Gastroesophageal sphincter (tissue), 4 donors: ENCODE measurements around the gene MTA1. TPM values are rescaled to one million over a fixed set of nuclear protein-coding genes. Genes with fewer than 3 reads are reported as not detected.

ENCODE experiments used
- ATAC-seq: fragments of 150-250 bp; one replicate; pipeline ENCODE4 v1.9.1; 2016; ENCODE audit warnings: mild to moderate bottlenecking, moderate library complexity
- H3K27ac ChIP-seq, 4 donors: fragments of 200-600 bp; sonication (generic) in 3 of 4; 1 replicate in 3 of 4; 2 replicates in 1 of 4; pipeline ENCODE4 v1.5.1; 2016 to 2019
- H3K27me3 ChIP-seq: fragments of 200-600 bp; sonication (generic); one replicate; pipeline ENCODE4 v1.5.1; 2019
- H3K36me3 ChIP-seq, 2 donors: fragments of 200-600 bp; sonication (generic); one replicate each; pipeline ENCODE4 v1.5.1; 2019; ENCODE audit warnings: control low read depth in 1 of 2
- H3K4me1 ChIP-seq, 3 donors: fragments of 200-600 bp; sonication (generic); 1 replicate in 2 of 3; 2 replicates in 1 of 3; pipeline ENCODE4 v1.5.1; 2016 to 2019; ENCODE audit warnings: control low read depth in 2 of 3
- H3K4me3 ChIP-seq, 2 donors: fragments of 200-600 bp; sonication (generic); one replicate each; pipeline ENCODE4 v1.5.1; 2019; ENCODE audit warnings: mild to moderate bottlenecking in 1 of 2, moderate library complexity in 1 of 2
- H3K9me3 ChIP-seq, 3 donors: fragments of 200-600 bp; sonication (generic); one replicate each; pipeline ENCODE4 v1.5.1; 2017 to 2019; ENCODE audit warnings: control low read depth in 2 of 3
- CTCF ChIP-seq, 4 experiments: fragments of 200-600 bp in 2 of 4; fragments of 450-650 bp in 2 of 4; sonication (generic) in 1 of 4; IDR thresholded peaks; one replicate each; pipeline ENCODE4 v1.5.1; 2017 to 2019; ENCODE audit warnings: antibody characterized with exemption in 4 of 4, mild to moderate bottlenecking in 2 of 4, moderate library complexity in 2 of 4
- EP300 ChIP-seq: sonication (generic); formaldehyde crosslinking; IDR thresholded peaks from one replicate; pipeline ENCODE4 v1.6.1; 2017; ENCODE audit warnings: antibody characterized with exemption, mild to moderate bottlenecking
- POLR2A ChIP-seq, 2 donors: fragments of 450-650 bp; IDR thresholded peaks; one replicate each; pipeline ENCODE4 v1.6.1; 2017; ENCODE audit warnings: antibody characterized with exemption in 2 of 2, mild to moderate bottlenecking in 2 of 2, moderate library complexity in 1 of 2
- POLR2AphosphoS5 ChIP-seq: sonication (generic); formaldehyde crosslinking; IDR thresholded peaks from one replicate; pipeline ENCODE4 v1.6.1; 2017; ENCODE audit warnings: antibody characterized with exemption
- WGBS, 2 donors: methylation state at CpG; one replicate each; pipeline ENCODE4 v1.1.5; 2018; ENCODE audit warnings: low coverage in 1 of 2; 5-methylcytosine and 5-hydroxymethylcytosine counted together
- total RNA-seq, 4 donors: library from RNA; depleted of rRNA; stranded (reverse); fragments of >200 nt; gene quantifications; one replicate each; pipeline ENCODE4 v1.1.0, GENCODE V29; 2016

MTA1 gene
- total RNA-seq, 4 donors from 2014 or later = 48.0 to 83.5 (median 58.7) TPM

- H3K27ac ChIP-seq = no peak overlapping the region
- peak overlapping the region in 1 of 2 donors; percentile 44 for H3K4me3 ChIP-seq
- TF ChIP-seq POLR2AphosphoS5 (no peak), POLR2A (IDR thresholded peaks at IDR 0.05) (no peak), EP300 (no peak), CTCF (IDR thresholded peaks at IDR 0.05) (no peak)
These were observed 8.3 kb upstream of the MTA1 start for GRCh38 chr14:105411017-105411941.

GRCh38 chr14:105411985-105412770 lies 7.4 kb upstream of the MTA1 start:
- Histone ChIP-seq H3K9me3 (no peaks in the 10 kb centered on the region), H3K4me3 (no peak overlapping the region), H3K27ac (no peak overlapping the region), H3K36me3 (no peaks in the 10 kb centered on the region), H3K4me1 (peaks cover 0 to 37% (median 11%) of the 10 kb centered on the region in 3 donors), H3K27me3 (peaks cover 41% of the 10 kb centered on the region)
- 80% methylated on average over 5 of the region's 17 CpGs; no CpG with 5 or more reads in 1 of the 2 donors for WGBS, 2 donors
- TF ChIP-seq POLR2AphosphoS5 (no peak), EP300 (no peak), CTCF (IDR thresholded peaks at IDR 0.05) (no peak), POLR2A (IDR thresholded peaks at IDR 0.05) (no peak)
- no peak for ATAC-seq

More at GRCh38 chr14:105411017-105411941, 8.3 kb upstream of the MTA1 start:
- 2% methylated on average over 10 of the region's 86 CpGs; no CpG with 5 or more reads in 1 of the 2 donors for WGBS, 2 donors
- Histone ChIP-seq H3K27me3 (peaks cover 41% of the 10 kb centered on the region), H3K9me3 (no peaks in the 10 kb centered on the region), H3K4me1 (peaks cover 0 to 37% (median 11%) of the 10 kb centered on the region in 3 donors), H3K36me3 (no peaks in the 10 kb centered on the region)
- peak; percentile 70 for ATAC-seq

GRCh38 chr14:105412771-105413543 lies 6.7 kb upstream of the MTA1 start:
- whole genome bisulfite sequencing, 2 donors = 65 to 83% methylated on average over 2 to 4 of the region's 8 CpGs

GRCh38 chr14:105413544-105413886 lies 6.1 kb upstream of the MTA1 start:
- no peak for ATAC-seq
- peaks cover 41% of the 10 kb centered on the region for H3K27me3 ChIP-seq
- H3K4me3 ChIP-seq = no peak overlapping the region
- no CpG with 5 or more reads among the region's 2 CpGs for WGBS, 2 donors
- no peaks in the 10 kb centered on the region for H3K36me3 ChIP-seq
- peaks cover 0 to 40% (median 11%) of the 10 kb centered on the region in 3 donors for H3K4me1 ChIP-seq
- H3K9me3 ChIP-seq = no peaks in the 10 kb centered on the region
- TF ChIP-seq CTCF (IDR thresholded peaks at IDR 0.05) = no peak
- TF ChIP-seq EP300 = no peak
- TF ChIP-seq POLR2A (IDR thresholded peaks at IDR 0.05) = no peak
- no peak for TF ChIP-seq POLR2AphosphoS5
- no peak overlapping the region for H3K27ac ChIP-seq

More at GRCh38 chr14:105412771-105413543, 6.7 kb upstream of the MTA1 start:
- Histone ChIP-seq H3K27ac (no peak overlapping the region), H3K9me3 (no peaks in the 10 kb centered on the region), H3K27me3 (peaks cover 41% of the 10 kb centered on the region), H3K4me3 (no peak overlapping the region), H3K4me1 (peaks cover 0 to 37% (median 11%) of the 10 kb centered on the region in 3 donors), H3K36me3 (no peaks in the 10 kb centered on the region)
- no peak for ATAC-seq
- TF ChIP-seq EP300 (no peak), CTCF (IDR thresholded peaks at IDR 0.05) (no peak), POLR2A (IDR thresholded peaks at IDR 0.05) (no peak), POLR2AphosphoS5 (no peak)
